ENCODE measurements around the gene CTNNAL1.
"Not testable (repeated sequence)": the region's sequence is repeated elsewhere in the genome, so short reads cannot be mapped to it uniquely, and the experiment has no call there.

CTNNAL1 gene

GRCh38 chr9:108933718-108934322, 79.5 kb downstream of the CTNNAL1 start, which contains the start of gene ELP1:
Gene ELP1 (minus strand): TSS chr9:108934124. CDS start chr9:108931146, 2,978 bp downstream.
- DNase-seq (ENCODE audit: low read depth in 2 of 2) = peak; percentile 82 to 87

- DNase-seq (ENCODE audit: low read depth in 2 of 2) = no peak
Measured at GRCh38 chr9:108933231-108933717, 80.0 kb downstream of the CTNNAL1 start.

- DNase-seq (ENCODE audit: low read depth in 2 of 2) = no peak
Measured at GRCh38 chr9:108928386-108928785, 84.9 kb downstream of the CTNNAL1 start.

- no peak for DNase-seq (ENCODE audit: low read depth in 2 of 2)
Measured at GRCh38 chr9:108924466-108924865, 88.8 kb downstream of the CTNNAL1 start.

GRCh38 chr9:108921200-108921599, 92.1 kb downstream of the CTNNAL1 start:
- DNase-seq (ENCODE audit: low read depth in 2 of 2) = no peak

GRCh38 chr9:108920401-108920800, 92.9 kb downstream of the CTNNAL1 start:
- DNase-seq (ENCODE audit: low read depth in 2 of 2) = not testable (repeated sequence)

GRCh38 chr9:108919517-108919916, 93.8 kb downstream of the CTNNAL1 start:
- DNase-seq (ENCODE audit: low read depth in 2 of 2) = no peak

- no peak for DNase-seq (ENCODE audit: low read depth in 2 of 2)
Measured at GRCh38 chr9:108913391-108913790, 99.9 kb downstream of the CTNNAL1 start.

- DNase-seq (ENCODE audit: low read depth in 2 of 2) = no peak
Measured at GRCh38 chr9:108911820-108912219, 101.5 kb downstream of the CTNNAL1 start.

- DNase-seq (ENCODE audit: low read depth in 2 of 2) = no peak
Measured at GRCh38 chr9:108910914-108911313, 102.4 kb downstream of the CTNNAL1 start.

- DNase-seq (ENCODE audit: low read depth in 2 of 2) = no peak
Measured at GRCh38 chr9:108910402-108910801, 102.9 kb downstream of the CTNNAL1 start.

- no peak for DNase-seq (ENCODE audit: low read depth in 2 of 2)
Measured at GRCh38 chr9:108905494-108905893, 107.8 kb downstream of the CTNNAL1 start.

- DNase-seq (ENCODE audit: low read depth in 2 of 2) = no peak
Measured at GRCh38 chr9:108904161-108904560, 109.1 kb downstream of the CTNNAL1 start.

GRCh38 chr9:108903420-108904103, 109.7 kb downstream of the CTNNAL1 start:
- DNase-seq (ENCODE audit: low read depth in 2 of 2) = no peak

GRCh38 chr9:108900176-108900575, 113.1 kb downstream of the CTNNAL1 start:
- DNase-seq (ENCODE audit: low read depth in 2 of 2) = no peak

GRCh38 chr9:108899023-108899695, 114.1 kb downstream of the CTNNAL1 start:
- not testable (repeated sequence) for DNase-seq (ENCODE audit: low read depth in 2 of 2)

GRCh38 chr9:108897324-108898096, 115.8 kb downstream of the CTNNAL1 start:
- no peak for DNase-seq (ENCODE audit: low read depth in 2 of 2)

GRCh38 chr9:108894225-108894997, 118.9 kb downstream of the CTNNAL1 start:
- no peak for DNase-seq (ENCODE audit: low read depth in 2 of 2)
